CD4-positive, alpha-beta T cell (primary cell): Measurements from ENCODE around the gene PPP6R2. TPM values are rescaled to one million over a fixed set of nuclear protein-coding genes. Genes with fewer than 3 reads are reported as not detected.
A peak's percentile ranks its signal among the peaks of the same experiment; 100 is the strongest.
"Not testable (repeated sequence)": the region's sequence is repeated elsewhere in the genome, so short reads cannot be mapped to it uniquely, and the experiment has no call there.

ENCODE experiments used
- ATAC-seq: fragments of 200-7000 bp; cut with Tn5 transposase; one replicate; pipeline ENCODE4 v1.10.0; 2022; ENCODE audit warnings: mild to moderate bottlenecking; ENCODE audit not compliant: poor library complexity
- CTCF ChIA-PET: fragments of 350-600 bp; sonication (Branson Sonifier 250); formaldehyde crosslinking; loops from one replicate; lab custom pipeline; 2021; ENCODE audit warnings: antibody characterized with exemption, inconsistent platforms; lab: Charles Lee
- POLR2A ChIA-PET: fragments of 350-600 bp; sonication (Branson Sonifier 250); formaldehyde crosslinking; loops from one replicate; lab custom pipeline; 2021; ENCODE audit warnings: antibody characterized with exemption, inconsistent platforms; lab: Charles Lee
- DNase-seq, 14 experiments: peaks; one replicate each; pipeline ENCODE4 v3.0.0-alpha.2; 2013 to 2020; ENCODE audit warnings: mixed read lengths in 2 of 14
- H3K27ac ChIP-seq, 2 donors: one replicate each; pipeline versions ENCODE4 v1.5.1 to v1.7.0; 2013; ENCODE audit warnings: low read length in 2 of 2, low read depth in 1 of 2, mild to moderate bottlenecking in 1 of 2
- H3K27me3 ChIP-seq, 2 experiments: 1 replicate in 1 of 2; 2 replicates in 1 of 2; pipeline versions ENCODE4 v1.6.1 to v1.7.0; 2013; ENCODE audit warnings: low read length in 2 of 2, control low read depth in 1 of 2, mild to moderate bottlenecking in 1 of 2, moderate library complexity in 1 of 2; ENCODE audit not compliant: insufficient read depth in 2 of 2, control insufficient read depth in 1 of 2
- H3K36me3 ChIP-seq: one replicate; pipeline ENCODE4 v1.6.1; 2013; ENCODE audit warnings: low read length, control low read depth; ENCODE audit not compliant: insufficient read depth
- H3K4me1 ChIP-seq: one replicate; pipeline ENCODE4 v1.6.1; 2013; ENCODE audit warnings: low read length, control low read depth; ENCODE audit not compliant: insufficient read depth
- H3K4me3 ChIP-seq: one replicate; pipeline ENCODE4 v1.5.1; 2013; ENCODE audit warnings: mild to moderate bottlenecking, low read length, moderate library complexity
- H3K9me3 ChIP-seq, 2 experiments: 1 replicate in 1 of 2; 2 replicates in 1 of 2; pipeline versions ENCODE4 v1.6.1 to v1.7.0; 2013; ENCODE audit warnings: low read length in 2 of 2, mild to moderate bottlenecking in 2 of 2, control low read depth in 1 of 2, moderate library complexity in 1 of 2; ENCODE audit not compliant: control insufficient read depth in 1 of 2, insufficient read depth in 1 of 2
- H3K27ac Mint-ChIP-seq: one replicate; pipeline ENCODE4 v1.8.0; 2020; ENCODE audit warnings: mixed read lengths
- H3K27me3 Mint-ChIP-seq: one replicate; pipeline ENCODE4 v1.8.0; 2021; ENCODE audit warnings: mixed read lengths
- H3K36me3 Mint-ChIP-seq: one replicate; pipeline ENCODE4 v1.8.0; 2021; ENCODE audit warnings: low read depth, mixed read lengths
- H3K4me1 Mint-ChIP-seq: one replicate; pipeline ENCODE4 v1.8.0; 2021; ENCODE audit warnings: low read depth, mixed read lengths
- H3K4me3 Mint-ChIP-seq: one replicate; pipeline ENCODE4 v1.8.0; 2020; ENCODE audit warnings: mild to moderate bottlenecking, mixed read lengths
- H3K9me3 Mint-ChIP-seq: one replicate; pipeline ENCODE4 v1.8.0; 2020; ENCODE audit warnings: mixed read lengths
- intact Hi-C, 2 experiments: fragments of 100-400 bp; cut with DNase I in 1 of 2; cut with micrococcal nuclease in 1 of 2; formaldehyde crosslinking; loops; one replicate each; pipeline versions ENCODE4 v1.15.1 to v1.9.0; 2023 to 2025; cut with DNase I, micrococcal nuclease
- total RNA-seq, 174 experiments: library from RNA in 2 of 174; stranded (reverse) in 2 of 174; gene quantifications; one replicate each; pipeline ENCODE4 v1.2.3 and lab custom pipeline; 2021 to 2026
- TF ChIP-seq, protein P1 (sequence below): fragments of 200-600 bp; IDR thresholded peaks from one replicate; pipeline ENCODE4 v1.8.0; 2022; ENCODE audit warnings: antibody characterized with exemption, mild to moderate bottlenecking

PPP6R2 gene
- total RNA-seq, 2 experiments from 2014 or later, result 47.1 to 48.0 TPM

DNA sequence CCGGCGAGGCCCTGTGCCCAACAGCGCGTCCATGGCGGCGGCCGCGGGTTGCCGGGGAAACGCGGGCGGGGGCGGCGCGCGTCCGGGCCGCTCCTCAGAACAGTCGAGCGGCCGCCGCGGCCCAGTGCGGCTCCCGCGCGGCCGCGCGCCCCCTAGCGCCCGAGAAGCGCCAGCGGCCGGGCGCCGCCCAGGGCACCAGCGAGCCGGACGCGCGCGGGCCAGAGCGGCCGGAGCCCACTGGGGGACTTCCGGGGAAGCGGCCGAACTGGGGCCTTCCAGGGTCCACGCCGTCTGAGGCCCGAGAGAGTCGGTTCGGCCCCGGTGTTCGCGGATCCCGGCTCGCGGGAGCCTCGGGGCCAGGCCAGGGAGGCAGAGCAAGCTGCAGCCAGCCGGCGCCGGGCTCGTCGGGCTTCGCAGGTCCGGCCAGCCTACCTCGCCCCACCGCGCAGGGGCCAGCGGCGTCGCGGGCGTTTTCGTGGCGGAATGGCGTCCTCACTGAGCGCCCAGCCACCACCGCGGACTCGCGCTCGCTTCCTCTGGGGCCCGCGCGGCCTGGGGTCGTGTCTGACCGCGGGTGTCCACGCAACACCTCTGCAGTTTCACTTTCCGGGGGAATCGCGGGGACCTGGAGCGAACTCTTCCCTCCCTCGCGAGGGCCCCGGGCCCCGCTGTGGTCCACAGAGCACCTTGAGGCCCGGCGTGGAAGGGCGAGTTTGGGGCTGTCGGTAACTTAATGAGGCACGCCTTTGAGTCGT, 16.0 kb upstream of the PPP6R2 start, which contains the start of gene DENND6B:
Gene DENND6B (minus strand): TSS at position 57 of the 755 bp plus-strand sequence. CDS start 24 bp downstream, at position 33.
- ChIA-PET CTCF (interaction anchor here (0.6 to 4.2 kb wide), 10 partner anchors 9 to 86 kb away, joined by 3 to 18 read pairs (median 3); no protein-coding TSS in a partner anchor), POLR2A (interaction anchor here (1.3 to 2.0 kb wide), 2 partner anchors 15 to 83 kb away, joined by 5 to 6 read pairs; partner anchors contain the start of gene TUBGCP6)
- TF ChIP-seq, protein P1, sequence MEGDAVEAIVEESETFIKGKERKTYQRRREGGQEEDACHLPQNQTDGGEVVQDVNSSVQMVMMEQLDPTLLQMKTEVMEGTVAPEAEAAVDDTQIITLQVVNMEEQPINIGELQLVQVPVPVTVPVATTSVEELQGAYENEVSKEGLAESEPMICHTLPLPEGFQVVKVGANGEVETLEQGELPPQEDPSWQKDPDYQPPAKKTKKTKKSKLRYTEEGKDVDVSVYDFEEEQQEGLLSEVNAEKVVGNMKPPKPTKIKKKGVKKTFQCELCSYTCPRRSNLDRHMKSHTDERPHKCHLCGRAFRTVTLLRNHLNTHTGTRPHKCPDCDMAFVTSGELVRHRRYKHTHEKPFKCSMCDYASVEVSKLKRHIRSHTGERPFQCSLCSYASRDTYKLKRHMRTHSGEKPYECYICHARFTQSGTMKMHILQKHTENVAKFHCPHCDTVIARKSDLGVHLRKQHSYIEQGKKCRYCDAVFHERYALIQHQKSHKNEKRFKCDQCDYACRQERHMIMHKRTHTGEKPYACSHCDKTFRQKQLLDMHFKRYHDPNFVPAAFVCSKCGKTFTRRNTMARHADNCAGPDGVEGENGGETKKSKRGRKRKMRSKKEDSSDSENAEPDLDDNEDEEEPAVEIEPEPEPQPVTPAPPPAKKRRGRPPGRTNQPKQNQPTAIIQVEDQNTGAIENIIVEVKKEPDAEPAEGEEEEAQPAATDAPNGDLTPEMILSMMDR, result peak; percentile 30
- Histone ChIP-seq H3K4me3 (peak within 1 kb of the TSS; percentile 60), H3K27me3 (no peaks in the 10 kb centered on the region), H3K27ac (no peak within 1 kb of the TSS), H3K36me3 (no peaks in the 10 kb centered on the region), H3K9me3 (no peaks in the 10 kb centered on the region), H3K4me1 (peaks cover 15% of the 10 kb centered on the region)
- Mint-ChIP-seq H3K4me1 (peaks cover 12% of the 10 kb centered on the region), H3K9me3 (no peaks in the 10 kb centered on the region), H3K27ac (peak within 1 kb of the TSS; percentile 35), H3K27me3 (no peaks in the 10 kb centered on the region), H3K36me3 (no peaks in the 10 kb centered on the region), H3K4me3 (peak within 1 kb of the TSS; percentile 89)
- ATAC-seq, result peak; percentile 94
- intact Hi-C loops, result loop anchor here (1.0 to 5.0 kb wide), 5 partner anchors 16 to 180 kb away; partner anchors contain the start of gene PPP6R2 (in 1 of the 2)
- peak; percentile 38 to 90 (median 62) for DNase-seq

DNA sequence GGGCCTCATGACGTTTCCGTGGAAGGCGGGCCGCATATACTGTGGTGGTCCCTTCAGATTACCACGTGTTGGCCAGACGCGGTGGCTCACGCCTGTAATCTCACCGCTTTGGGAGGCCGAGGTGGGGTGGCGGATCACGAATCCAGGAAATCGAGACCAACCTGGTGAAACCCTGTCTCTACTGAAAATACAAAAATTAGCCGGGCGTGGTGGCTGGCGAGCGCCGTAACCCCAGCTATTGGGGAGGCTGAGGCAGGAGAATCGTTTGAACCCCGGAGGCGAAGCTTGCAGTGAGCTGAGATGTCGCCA, 15.5 kb upstream of the PPP6R2 start:
- CTCF ChIA-PET, result interaction anchor here (0.6 to 4.2 kb wide), 8 partner anchors 8 to 87 kb away, joined by 3 to 18 read pairs (median 4); no protein-coding TSS in a partner anchor
- Mint-ChIP-seq H3K9me3 (no peaks in the 10 kb centered on the region), H3K27me3 (no peaks in the 10 kb centered on the region), H3K27ac (no peak overlapping the region), H3K4me3 (peak overlapping the region; percentile 88), H3K4me1 (peaks cover 12% of the 10 kb centered on the region), H3K36me3 (no peaks in the 10 kb centered on the region)
- no peaks in the 10 kb centered on the region for H3K27me3 ChIP-seq
- H3K27ac ChIP-seq, result no peak overlapping the region
- peaks cover 15% of the 10 kb centered on the region for H3K4me1 ChIP-seq
- peak overlapping the region; percentile 60 for H3K4me3 ChIP-seq
- POLR2A ChIA-PET, result interaction anchor here (1.3 to 2.0 kb wide), 2 partner anchors 14 to 83 kb away, joined by 5 to 6 read pairs; partner anchors contain the start of gene TUBGCP6
- TF ChIP-seq, protein P1, result no peak
- no peaks in the 10 kb centered on the region for H3K9me3 ChIP-seq
- no peaks in the 10 kb centered on the region for H3K36me3 ChIP-seq
- ATAC-seq (no peak), DNase-seq (no peak)
- intact Hi-C loops, result loop anchor here (1.0 to 5.0 kb wide), 5 partner anchors 15 to 180 kb away; partner anchors contain the start of gene PPP6R2 (in 1 of the 2)

DNA sequence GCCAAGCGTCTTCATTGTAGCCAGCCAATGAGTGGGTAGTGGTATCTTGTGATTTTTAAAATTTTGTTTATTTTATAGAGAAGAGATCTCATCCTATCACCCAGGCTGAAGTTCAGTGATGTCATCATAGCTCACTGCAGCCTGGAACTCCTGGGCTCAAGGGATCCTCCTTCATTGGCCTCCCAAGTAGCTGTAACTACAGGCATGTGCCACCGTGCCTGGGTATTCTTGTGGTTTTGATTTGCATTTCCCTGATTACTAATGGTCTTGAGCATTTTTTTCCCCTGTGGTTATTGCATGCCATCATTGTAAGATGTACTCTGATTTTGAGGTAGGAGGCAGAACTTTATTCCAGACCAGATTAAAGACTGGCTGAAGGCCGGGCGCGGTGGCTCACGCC, 13.9 kb upstream of the PPP6R2 start:
- no peak for ATAC-seq
- Histone ChIP-seq H3K27ac (no peak overlapping the region), H3K36me3 (no peaks in the 10 kb centered on the region), H3K4me3 (no peak overlapping the region), H3K27me3 (no peaks in the 10 kb centered on the region), H3K4me1 (peaks cover 15% of the 10 kb centered on the region), H3K9me3 (no peaks in the 10 kb centered on the region)
- H3K4me3 Mint-ChIP-seq, result peak overlapping the region; percentile 30
- TF ChIP-seq, protein P1, result no peak
- peaks cover 12% of the 10 kb centered on the region for H3K4me1 Mint-ChIP-seq
- no peak overlapping the region for H3K27ac Mint-ChIP-seq
- H3K36me3 Mint-ChIP-seq, result no peaks in the 10 kb centered on the region
- POLR2A ChIA-PET, result no interaction called here
- intact Hi-C loops, result loop anchor here (5.0 kb wide), 2 partner anchors 52 to 182 kb away; no protein-coding TSS in a partner anchor
- CTCF ChIA-PET, result interaction anchor here (1.2 to 4.2 kb wide), 2 partner anchors 13 to 52 kb away, joined by 3 to 18 read pairs; no protein-coding TSS in a partner anchor
- no peaks in the 10 kb centered on the region for H3K27me3 Mint-ChIP-seq
- no peak for DNase-seq
- H3K9me3 Mint-ChIP-seq, result no peaks in the 10 kb centered on the region

DNA sequence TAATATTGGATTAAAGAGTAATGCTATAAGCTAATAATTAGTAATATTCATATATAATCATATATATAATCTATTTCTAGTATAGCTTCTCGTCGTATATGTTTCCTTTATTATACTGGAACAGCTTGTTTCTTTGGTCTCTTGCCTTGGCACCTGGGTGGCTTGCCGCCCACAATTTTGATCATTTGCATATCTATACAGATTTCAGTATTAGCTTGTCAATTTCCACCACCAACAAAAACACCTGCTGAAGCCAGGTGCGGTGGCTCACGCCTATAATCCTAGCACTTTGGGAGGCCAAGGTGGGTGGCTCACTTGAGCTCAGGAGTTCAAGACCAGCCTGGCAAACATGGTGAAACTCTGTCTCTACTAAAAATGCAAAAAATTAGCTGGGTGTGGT, 8.7 kb upstream of the PPP6R2 start:
- H3K36me3 ChIP-seq, H3K4me3 Mint-ChIP-seq, H3K27ac ChIP-seq, DNase-seq, H3K4me3 ChIP-seq, intact Hi-C loops, H3K27me3 ChIP-seq, H3K27ac Mint-ChIP-seq, H3K27me3 Mint-ChIP-seq, H3K36me3 Mint-ChIP-seq, H3K4me1 ChIP-seq, ATAC-seq, H3K9me3 ChIP-seq, H3K9me3 Mint-ChIP-seq, H3K4me1 Mint-ChIP-seq, POLR2A ChIA-PET: not testable (repeated sequence)
- CTCF ChIA-PET, result interaction anchor here (0.5 kb wide), 1 partner anchor 16 kb away, joined by 4 read pairs; no protein-coding TSS in a partner anchor
